ENCODE results near the gene SNRNP25.

SNRNP25 gene

DNA sequence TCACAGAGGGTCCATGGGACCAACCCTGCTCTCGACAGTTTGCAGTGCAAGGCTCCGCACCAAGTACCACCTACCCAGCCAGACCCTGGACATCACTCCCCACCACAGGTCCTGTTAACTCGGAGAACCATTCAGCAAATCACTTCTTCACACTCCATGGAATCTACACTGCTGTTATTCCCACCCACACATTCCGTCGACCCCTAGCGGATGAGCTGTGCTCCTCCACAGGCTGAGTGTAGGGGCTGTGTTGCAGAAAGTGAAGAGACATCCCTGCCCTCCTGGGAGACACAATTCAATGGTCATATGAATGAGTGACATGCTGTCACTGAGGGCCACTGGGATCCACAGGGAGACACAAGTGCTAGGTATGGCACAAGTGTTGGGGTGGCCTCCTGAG is 51.9 kb downstream of the SNRNP25 start:
- no peak for TF ChIP-seq ZNF274 (IDR thresholded peaks at IDR 0.05; ENCODE audit: low read depth, low read length)
- no peak for TF ChIP-seq YY1 (IDR thresholded peaks at IDR 0.05; ENCODE audit: insufficient read depth, insufficient read length)
- no peak for TF ChIP-seq SUZ12 (IDR thresholded peaks at IDR 0.05; ENCODE audit: extremely low read depth, insufficient read depth, insufficient read length)
- Histone ChIP-seq H3K36me3 (ENCODE audit: insufficient read depth, insufficient read length, low read length) (peaks cover 69% of the 10 kb centered on the region), H3K4me3 (ENCODE audit: insufficient read length, low read depth) (no peak overlapping the region), H3K27me3 (ENCODE audit: insufficient read depth, insufficient read length) (no peaks in the 10 kb centered on the region), H3K9me3 (ENCODE audit: insufficient read depth, low read length) (no peaks in the 10 kb centered on the region), H3K4me1 (ENCODE audit: insufficient read depth, insufficient read length) (peaks cover 11% of the 10 kb centered on the region), H3K9ac (ENCODE audit: insufficient read length, low read depth) (no peak overlapping the region)
- DNase-seq (ENCODE audit: low read depth, low spot score), result no peak

GRCh38 chr16:106623-107324 is 53.1 kb downstream of the SNRNP25 start:
- peak; percentile 74 for DNase-seq (ENCODE audit: low read depth, low spot score)
- no peak for TF ChIP-seq YY1 (IDR thresholded peaks at IDR 0.05; ENCODE audit: insufficient read depth, insufficient read length)
- no peak for TF ChIP-seq ZNF274 (IDR thresholded peaks at IDR 0.05; ENCODE audit: low read depth, low read length)
- no peak for TF ChIP-seq SUZ12 (IDR thresholded peaks at IDR 0.05; ENCODE audit: extremely low read depth, insufficient read depth, insufficient read length)
- Histone ChIP-seq H3K9me3 (ENCODE audit: insufficient read depth, low read length) (no peaks in the 10 kb centered on the region), H3K4me3 (ENCODE audit: insufficient read length, low read depth) (no peak overlapping the region), H3K27me3 (ENCODE audit: insufficient read depth, insufficient read length) (no peaks in the 10 kb centered on the region), H3K9ac (ENCODE audit: insufficient read length, low read depth) (peak overlapping the region; percentile 11), H3K36me3 (ENCODE audit: insufficient read depth, insufficient read length, low read length) (peaks cover 67% of the 10 kb centered on the region), H3K4me1 (ENCODE audit: insufficient read depth, insufficient read length) (peaks cover 11% of the 10 kb centered on the region)
